Measurements from ENCODE around the gene BMP5.

GRCh38 chr6:55877283-55877682, 1.9 kb upstream of the BMP5 start:
- TF ChIP-seq POLR2A (IDR thresholded peaks at IDR 0.05) = no peak
- no peak for TF ChIP-seq CTCF (IDR thresholded peaks at IDR 0.05)
